Neuronal stem cell (in vitro differentiated cells): Measurements from ENCODE around the gene RPS6KA1.

Source experiments
- DNase-seq: peaks from one replicate; pipeline ENCODE4 v3.0.0-alpha.2; 2013; ENCODE audit warnings: low spot score
- H2AFZ ChIP-seq: one replicate; pipeline ENCODE4 v1.6.1; 2013; ENCODE audit warnings: mild to moderate bottlenecking, low read length, inconsistent platforms
- H2AK5ac ChIP-seq: 2 replicates; pipeline ENCODE4 v1.6.1; 2013; ENCODE audit warnings: low read depth, mild to moderate bottlenecking, inconsistent platforms, low read length, moderate library complexity, mixed read lengths
- H2BK120ac ChIP-seq: 2 replicates; pipeline ENCODE4 v1.6.1; 2013; ENCODE audit warnings: low read depth, mild to moderate bottlenecking, inconsistent platforms, low read length, moderate library complexity, mixed read lengths
- H2BK12ac ChIP-seq: one replicate; pipeline ENCODE4 v1.6.1; 2013; ENCODE audit warnings: low read length, inconsistent platforms
- H2BK15ac ChIP-seq: 2 replicates; pipeline ENCODE4 v1.6.1; 2013; ENCODE audit warnings: mild to moderate bottlenecking, low read length, inconsistent platforms, mixed read lengths
- H2BK5ac ChIP-seq: one replicate; pipeline ENCODE4 v1.6.1; 2013; ENCODE audit warnings: inconsistent platforms, mild to moderate bottlenecking, low read length, moderate library complexity
- H3K14ac ChIP-seq: one replicate; pipeline ENCODE4 v1.6.1; 2013; ENCODE audit warnings: low read length, inconsistent platforms
- H3K18ac ChIP-seq: 2 replicates; pipeline ENCODE4 v1.6.1; 2013; ENCODE audit warnings: low read length, inconsistent platforms
- H3K23ac ChIP-seq: 2 replicates; pipeline ENCODE4 v1.6.1; 2013; ENCODE audit warnings: low read depth, mild to moderate bottlenecking, mixed read lengths, low read length, inconsistent platforms; ENCODE audit not compliant: poor library complexity
- H3K27ac ChIP-seq: replicated peaks from 3 replicates; pipeline ENCODE4 v1.5.1; 2013; ENCODE audit warnings: low read length, inconsistent platforms
- H3K27me3 ChIP-seq, 3 experiments: 2 replicates each; pipeline ENCODE4 v1.6.1; 2013; ENCODE audit warnings: low read length in 3 of 3, mild to moderate bottlenecking in 2 of 3, inconsistent platforms in 1 of 3, low read depth in 1 of 3, mixed read lengths in 1 of 3, moderate library complexity in 1 of 3; ENCODE audit not compliant: control insufficient read depth in 3 of 3, insufficient read depth in 3 of 3
- H3K36me3 ChIP-seq, 2 donors: replicated peaks in 1 of 2; 2 replicates each; pipeline ENCODE4 v1.6.1; 2013; ENCODE audit warnings: low read length in 2 of 2; ENCODE audit not compliant: control insufficient read depth in 2 of 2, insufficient read depth in 2 of 2
- H3K4ac ChIP-seq: 2 replicates; pipeline ENCODE4 v1.6.1; 2013; ENCODE audit warnings: inconsistent platforms, mild to moderate bottlenecking, low read length, moderate library complexity
- H3K4me1 ChIP-seq, 2 donors: 1 replicate in 1 of 2; 2 replicates in 1 of 2; pipeline ENCODE4 v1.6.1; 2013; ENCODE audit warnings: low read length in 2 of 2, low read depth in 1 of 2; ENCODE audit not compliant: control insufficient read depth in 2 of 2, insufficient read depth in 1 of 2
- H3K4me2 ChIP-seq: one replicate; pipeline ENCODE4 v1.6.1; 2013; ENCODE audit warnings: mild to moderate bottlenecking, low read length, inconsistent platforms; ENCODE audit not compliant: insufficient read depth, poor library complexity, severe bottlenecking
- H3K4me3 ChIP-seq, 2 donors: 2 replicates each; pipeline ENCODE4 v1.5.1; 2013; ENCODE audit warnings: low read length in 2 of 2, mild to moderate bottlenecking in 2 of 2, inconsistent platforms in 1 of 2, moderate library complexity in 1 of 2
- H3K79me1 ChIP-seq: one replicate; pipeline ENCODE4 v1.6.1; 2013; ENCODE audit warnings: low read depth, mild to moderate bottlenecking, inconsistent platforms, low read length, moderate library complexity
- H3K9ac ChIP-seq: one replicate; pipeline ENCODE4 v1.6.1; 2013; ENCODE audit warnings: mild to moderate bottlenecking, low read depth, low read length, inconsistent platforms; ENCODE audit not compliant: poor library complexity
- H3K9me3 ChIP-seq, 2 donors: replicated peaks in 1 of 2; 2 replicates each; pipeline versions ENCODE3 to v1.6.1; 2013; ENCODE audit warnings: low read length in 2 of 2, mild to moderate bottlenecking in 2 of 2, inconsistent platforms in 1 of 2, low read depth in 1 of 2, mixed read lengths in 1 of 2, moderate library complexity in 1 of 2; ENCODE audit not compliant: control insufficient read depth in 2 of 2, insufficient read depth in 1 of 2
- H4K8ac ChIP-seq: one replicate; pipeline ENCODE4 v1.6.1; 2013; ENCODE audit warnings: low read depth, mild to moderate bottlenecking, inconsistent platforms, low read length, moderate library complexity
- H4K91ac ChIP-seq: one replicate; pipeline ENCODE4 v1.6.1; 2013; ENCODE audit warnings: low read length, low read depth, mild to moderate bottlenecking, inconsistent platforms; ENCODE audit not compliant: poor library complexity
- WGBS, 2 donors: extraction: QIAGEN DNeasy Blood & Tissue Kit; methylation state at CpG; one replicate each; pipeline ENCODE4 v1.1.7; 2013; ENCODE audit warnings: missing lambda C conversion rate in 2 of 2, mixed read lengths in 1 of 2; ENCODE audit not compliant: insufficient read length in 2 of 2, insufficient replicate concordance in 1 of 2; ENCODE audit errors: extremely low coverage in 2 of 2; 5-methylcytosine and 5-hydroxymethylcytosine counted together

The RPS6KA1 gene

GRCh38 chr1:26580116-26580515, 50.6 kb downstream of the RPS6KA1 start:
- no CpG with 5 or more reads among the region's 6 CpGs for WGBS, 2 donors
- no peaks in the 10 kb centered on the region for H3K4me1 ChIP-seq
- no peak overlapping the region for H3K9ac ChIP-seq

GRCh38 chr1:26581287-26581651, 51.7 kb downstream of the RPS6KA1 start:
- WGBS, 2 donors, result no CpG with 5 or more reads among the region's 7 CpGs
- Histone ChIP-seq H2AK5ac (no peak overlapping the region), H3K23ac (no peak overlapping the region), H3K4me2 (no peak overlapping the region), H3K4me1 (no peaks in the 10 kb centered on the region), H3K36me3 (no peaks in the 10 kb centered on the region), H2BK120ac (no peak overlapping the region), H2BK15ac (no peak overlapping the region), H3K27me3 (no peaks in the 10 kb centered on the region), H4K91ac (no peak overlapping the region), H3K18ac (no peak overlapping the region), H2BK5ac (no peak overlapping the region), H3K14ac (no peak overlapping the region), H2AFZ (no peak overlapping the region), H2BK12ac (no peak overlapping the region), H3K9ac (no peak overlapping the region), H3K79me1 (no peaks in the 10 kb centered on the region), H4K8ac (no peak overlapping the region), H3K9me3 (no peaks in the 10 kb centered on the region), H3K4me3 (no peak overlapping the region), H3K4ac (no peak overlapping the region), H3K27ac (no peak overlapping the region)
- no peak for DNase-seq

More at GRCh38 chr1:26580116-26580515, 50.6 kb downstream of the RPS6KA1 start:
- Histone ChIP-seq H3K23ac (no peak overlapping the region), H2AFZ (no peak overlapping the region), H4K91ac (no peak overlapping the region), H2AK5ac (no peak overlapping the region), H3K27ac (no peak overlapping the region), H3K14ac (no peak overlapping the region), H3K9me3 (no peaks in the 10 kb centered on the region), H4K8ac (no peak overlapping the region), H3K4ac (no peak overlapping the region), H3K27me3 (no peaks in the 10 kb centered on the region), H2BK5ac (no peak overlapping the region), H2BK120ac (no peak overlapping the region), H2BK15ac (no peak overlapping the region), H3K36me3 (no peaks in the 10 kb centered on the region), H3K4me2 (no peak overlapping the region), H3K79me1 (no peaks in the 10 kb centered on the region), H2BK12ac (no peak overlapping the region), H3K18ac (no peak overlapping the region), H3K4me3 (no peak overlapping the region)
- no peak for DNase-seq

GRCh38 chr1:26582053-26582835, 52.7 kb downstream of the RPS6KA1 start:
- Histone ChIP-seq H2BK5ac (no peak overlapping the region), H2BK15ac (no peak overlapping the region), H4K91ac (no peak overlapping the region), H2AFZ (no peak overlapping the region), H3K4me1 (no peaks in the 10 kb centered on the region), H3K18ac (no peak overlapping the region), H3K79me1 (no peaks in the 10 kb centered on the region), H3K9ac (no peak overlapping the region), H3K14ac (no peak overlapping the region), H3K4me2 (no peak overlapping the region), H4K8ac (no peak overlapping the region), H3K27me3 (no peaks in the 10 kb centered on the region), H2BK12ac (no peak overlapping the region), H3K9me3 (no peaks in the 10 kb centered on the region), H3K4me3 (no peak overlapping the region), H3K27ac (no peak overlapping the region), H3K36me3 (no peaks in the 10 kb centered on the region), H2BK120ac (no peak overlapping the region), H2AK5ac (no peak overlapping the region), H3K23ac (no peak overlapping the region), H3K4ac (no peak overlapping the region)
- no peak for DNase-seq
- no CpG with 5 or more reads among the region's 8 CpGs for WGBS, 2 donors

GRCh38 chr1:26582836-26583460, 53.4 kb downstream of the RPS6KA1 start:
- no peak overlapping the region for H3K14ac ChIP-seq
- no peaks in the 10 kb centered on the region for H3K27me3 ChIP-seq
- no peak overlapping the region for H3K27ac ChIP-seq
- no peak overlapping the region for H3K4ac ChIP-seq
- no peaks in the 10 kb centered on the region for H3K4me1 ChIP-seq
- no peaks in the 10 kb centered on the region for H3K79me1 ChIP-seq
- no peak overlapping the region for H3K18ac ChIP-seq
- no peak overlapping the region for H2BK15ac ChIP-seq
- H2AK5ac ChIP-seq, result no peak overlapping the region
- H2BK120ac ChIP-seq, result no peak overlapping the region
- no peak overlapping the region for H4K91ac ChIP-seq
- H2AFZ ChIP-seq, result no peak overlapping the region
- WGBS, 2 donors, result no CpG with 5 or more reads among the region's 6 CpGs
- H3K4me3 ChIP-seq, result no peak overlapping the region
- no peaks in the 10 kb centered on the region for H3K9me3 ChIP-seq
- DNase-seq, result no peak
- H3K4me2 ChIP-seq, result no peak overlapping the region
- H3K9ac ChIP-seq, result no peak overlapping the region
- H3K23ac ChIP-seq, result no peak overlapping the region
- H3K36me3 ChIP-seq, result no peaks in the 10 kb centered on the region
- H2BK5ac ChIP-seq, result no peak overlapping the region
- H2BK12ac ChIP-seq, result no peak overlapping the region
- H4K8ac ChIP-seq, result no peak overlapping the region
